GM10266 (cell line): ENCODE measurements around the gene DYSF.
"Not testable (repeated sequence)": the region's sequence is repeated elsewhere in the genome, so short reads cannot be mapped to it uniquely, and the experiment has no call there.

Source experiments
- DNase-seq: peaks from one replicate; pipeline ENCODE4 v3.0.0; 2012; ENCODE audit errors: extremely low spot score
- CTCF ChIP-seq: IDR thresholded peaks from 2 replicates; pipeline ENCODE4 v1.5.1; 2012; ENCODE audit warnings: mild to moderate bottlenecking, low read depth; ENCODE audit not compliant: control insufficient read depth, insufficient read depth; ENCODE audit errors: missing control alignments

Gene DYSF

GRCh38 chr2:71482055-71482454 lies 28.7 kb downstream of the DYSF start:
- no peak for DNase-seq
- no peak for TF ChIP-seq CTCF

GRCh38 chr2:71483246-71483645 lies 29.9 kb downstream of the DYSF start:
- DNase-seq, result no peak
- TF ChIP-seq CTCF, result no peak

GRCh38 chr2:71484354-71484753 lies 31.0 kb downstream of the DYSF start:
- no peak for DNase-seq
- no peak for TF ChIP-seq CTCF

GRCh38 chr2:71486881-71487640 lies 33.7 kb downstream of the DYSF start:
- no peak for DNase-seq
- TF ChIP-seq CTCF, result no peak

GRCh38 chr2:71491551-71491950 lies 38.2 kb downstream of the DYSF start:
- DNase-seq, result not testable (repeated sequence)

- DNase-seq, result no peak
- TF ChIP-seq CTCF, result no peak
Measured at GRCh38 chr2:71492112-71492511, 38.8 kb downstream of the DYSF start.

GRCh38 chr2:71494091-71494490 lies 40.7 kb downstream of the DYSF start:
- DNase-seq, result no peak
- TF ChIP-seq CTCF, result no peak
